HepG2 (cell line): ENCODE results near the gene ANTXR1. TPM values are rescaled to one million over a fixed set of nuclear protein-coding genes. Genes with fewer than 3 reads are reported as not detected.

Experiments used
- AGO2 ChIP-seq: fragments of 200-400 bp; formaldehyde crosslinking; optimal IDR thresholded peaks from 2 replicates; pipeline ENCODE3; 2017; ENCODE audit warnings: mild to moderate bottlenecking, low read depth, low read length, moderate library complexity
- ARID5B ChIP-seq: IDR thresholded peaks from 2 replicates; pipeline ENCODE4 v1.4.0; 2020; ENCODE audit warnings: mild to moderate bottlenecking, missing genetic modification reagents
- ATF6 ChIP-seq: sonication (generic); formaldehyde crosslinking; conservative IDR thresholded peaks from 2 replicates; pipeline ENCODE4 v1.4.0; 2020; ENCODE audit warnings: missing genetic modification reagents
- CEBPB ChIP-seq: IDR thresholded peaks from 2 replicates; pipeline ENCODE4 v1.6.1; 2011; ENCODE audit warnings: low read depth, low read length, improper control_type of control experiment, borderline replicate concordance
- FLYWCH1 ChIP-seq: sonication (generic); formaldehyde crosslinking; IDR thresholded peaks from 2 replicates; pipeline ENCODE4 v1.8.1; 2023; ENCODE audit warnings: mild to moderate bottlenecking, missing genetic modification reagents
- FOXP4 ChIP-seq: sonication (generic); formaldehyde crosslinking; IDR thresholded peaks from 2 replicates; pipeline ENCODE4 v1.4.0; 2020; ENCODE audit warnings: missing genetic modification reagents
- HMGXB4 ChIP-seq, 2 experiments: sonication (generic) in 1 of 2; formaldehyde crosslinking in 1 of 2; IDR thresholded peaks; 2 replicates each; pipeline versions ENCODE4 v1.4.0 to v1.6.1; 2018 to 2020; ENCODE audit warnings: missing genetic modification reagents in 2 of 2, borderline replicate concordance in 1 of 2, low read depth in 1 of 2, mild to moderate bottlenecking in 1 of 2, missing biosample characterization in 1 of 2
- MAF1 ChIP-seq: sonication (generic); formaldehyde crosslinking; IDR thresholded peaks from 2 replicates; pipeline ENCODE4 v1.5.0; 2020; ENCODE audit warnings: missing genetic modification reagents, borderline replicate concordance
- NCOR1 ChIP-seq: fragments of 200-600 bp; sonication (generic); IDR thresholded peaks from 2 replicates; pipeline ENCODE4 v1.7.0; 2017; ENCODE audit warnings: antibody characterized with exemption, low read length, borderline replicate concordance
- ZBED4 ChIP-seq: sonication (generic); formaldehyde crosslinking; IDR thresholded peaks from 2 replicates; pipeline ENCODE4 v1.4.0; 2020; ENCODE audit warnings: missing genetic modification reagents, borderline replicate concordance
- ZBTB7A ChIP-seq: sonication (generic); formaldehyde crosslinking; IDR thresholded peaks from 2 replicates; pipeline ENCODE4 v1.8.0; 2022; ENCODE audit warnings: mild to moderate bottlenecking, missing genetic modification reagents
- ZKSCAN8 ChIP-seq: IDR thresholded peaks from 2 replicates; pipeline ENCODE4 v1.6.1; 2016; ENCODE audit warnings: borderline replicate concordance, missing genetic modification reagents, missing compliant biosample characterization
- ZNF589 ChIP-seq: sonication (generic); formaldehyde crosslinking; conservative IDR thresholded peaks from 2 replicates; pipeline ENCODE4 v1.8.0; 2022; ENCODE audit warnings: mild to moderate bottlenecking, moderate library complexity, missing genetic modification reagents
- polyA plus RNA-seq, 8 experiments: library from polyadenylated mRNA; depleted of rRNA in 3 of 8; stranded (reverse) in 7 of 8; unstranded in 1 of 8; fragments of >200 nt; fragmentation: Illumina TruSeq in 4 of 8; extraction: Trizol in 4 of 8; gene quantifications; 2 replicates each; pipeline versions ENCODE4 v1.2.1 to v1.2.3, GENCODE V29; 2011 to 2016; ENCODE audit warnings: low read depth in 4 of 8, missing spikeins in 1 of 8, mixed read lengths in 1 of 8; ENCODE audit not compliant: insufficient read depth in 1 of 8
- total RNA-seq, 5 experiments: library from RNA; depleted of rRNA; stranded (reverse); fragments of >200 nt; fragmentation: Illumina TruSeq; extraction: Trizol; gene quantifications; 2 replicates each; pipeline ENCODE4 v1.2.3, GENCODE V29; 2016; ENCODE audit warnings: low read depth in 1 of 5

Gene ANTXR1
- total and polyA plus RNA-seq, 2 of the 13 experiments (the other 11 are each of a cell fraction or from before 2014, with no cell fraction given), result 4.5 to 12.7 TPM

GRCh38 chr2:69196327-69197117 is 183.5 kb downstream of the ANTXR1 start (continued):
- TF ChIP-seq ATF6 (CRISPR knock-in tag) (no peak), NCOR1 (no peak), ARID5B (CRISPR knock-in tag) (peak; percentile 74), ZBED4 (CRISPR knock-in tag) (0 out of 2 replicates have a peak, but pooled peaks have one; percentile 39), CEBPB (peak; percentile 97), AGO2 (no peak), FLYWCH1 (CRISPR knock-in tag) (no peak), HMGXB4 (CRISPR knock-in tag; IDR thresholded peaks at IDR 0.05; ENCODE audit: borderline replicate concordance in 1 of 2, low read depth in 1 of 2) (no peak), ZKSCAN8 (CRISPR knock-in tag) (no peak), MAF1 (CRISPR knock-in tag) (no peak), ZBTB7A (no peak), FOXP4 (no peak), ZNF589 (CRISPR knock-in tag) (no peak)
